Femur (tissue), 1 donor: ENCODE measurements around the gene CPNE9.
A peak's percentile ranks its signal among the peaks of the same experiment; 100 is the strongest.

ENCODE experiments used
- DNase-seq: peaks from one replicate; pipeline ENCODE4 v3.0.0-alpha.2; 2017

CPNE9 gene

DNA sequence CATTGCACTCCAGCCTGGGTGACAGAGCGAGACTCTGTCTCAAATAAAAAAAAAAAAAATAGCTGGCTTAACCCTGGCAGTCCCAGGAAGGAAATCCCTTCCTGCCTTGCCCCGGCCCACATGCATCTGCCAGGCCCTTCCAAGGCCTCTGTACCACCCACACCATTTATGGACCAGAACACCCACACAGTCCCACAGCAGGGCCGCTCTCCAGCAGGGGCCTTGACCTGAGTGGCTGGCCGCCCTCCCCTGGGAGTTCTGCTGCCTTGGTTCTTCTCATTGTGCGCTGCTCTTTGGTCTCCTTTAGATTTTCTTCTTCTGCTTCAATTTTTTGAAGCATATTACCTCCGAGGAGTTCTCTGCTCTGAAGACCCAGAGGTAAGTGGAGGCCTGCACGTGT, 16.1 kb upstream of the CPNE9 start:
- DNase-seq = no peak

GRCh38 chr3:9688961-9689360, 14.7 kb upstream of the CPNE9 start:
- DNase-seq = no peak

- DNase-seq = no peak
Measured at GRCh38 chr3:9689757-9690156, 13.9 kb upstream of the CPNE9 start.

DNA sequence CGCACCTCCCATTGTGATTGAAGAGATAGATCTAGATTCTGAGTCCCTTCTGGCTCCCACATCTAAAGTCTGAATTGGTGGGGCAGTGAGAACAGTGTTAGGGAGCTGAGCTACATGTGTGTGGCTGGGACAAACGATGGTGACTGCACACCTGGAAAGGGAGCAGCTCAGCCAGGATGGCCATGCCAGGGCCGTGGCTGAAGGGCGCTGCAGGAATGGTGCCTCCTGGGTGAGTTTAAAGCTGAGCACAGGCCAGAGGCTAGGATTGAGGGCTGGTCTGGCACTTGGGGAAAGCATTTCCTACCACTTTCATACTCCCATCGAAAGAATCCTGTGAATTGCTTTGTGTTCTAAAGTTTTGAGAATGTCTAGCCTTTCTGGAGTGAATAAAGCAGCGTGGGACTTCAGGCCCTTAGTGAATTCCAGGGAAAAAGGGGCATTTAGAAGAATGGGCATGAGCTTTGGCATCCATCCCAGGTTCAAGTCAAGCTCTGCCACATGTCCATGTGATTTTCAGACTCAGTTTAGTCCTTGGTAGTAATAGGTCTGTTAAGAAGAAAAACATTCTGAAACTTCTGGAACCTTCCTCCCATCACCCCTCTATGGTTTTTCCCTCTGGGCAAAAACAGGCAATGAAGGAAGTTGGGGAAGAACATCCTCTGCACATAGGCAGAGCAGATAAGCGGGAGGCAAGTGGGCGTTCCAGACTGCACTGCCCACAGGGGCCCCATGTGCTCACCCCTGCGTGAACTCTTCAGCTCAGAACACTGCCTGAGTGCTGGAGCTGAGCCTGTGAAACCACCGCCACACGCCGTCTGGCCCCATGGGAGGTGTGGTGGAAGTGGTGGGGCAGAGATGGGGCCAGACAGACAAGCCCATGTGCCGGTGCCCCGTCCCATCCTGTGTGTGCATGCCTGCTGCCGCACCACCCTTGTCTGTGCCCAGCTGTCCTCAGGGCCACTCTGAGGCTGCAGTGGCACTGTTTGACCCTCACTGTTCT, 12.9 kb upstream of the CPNE9 start:
- peak; percentile 39 for DNase-seq

DNA sequence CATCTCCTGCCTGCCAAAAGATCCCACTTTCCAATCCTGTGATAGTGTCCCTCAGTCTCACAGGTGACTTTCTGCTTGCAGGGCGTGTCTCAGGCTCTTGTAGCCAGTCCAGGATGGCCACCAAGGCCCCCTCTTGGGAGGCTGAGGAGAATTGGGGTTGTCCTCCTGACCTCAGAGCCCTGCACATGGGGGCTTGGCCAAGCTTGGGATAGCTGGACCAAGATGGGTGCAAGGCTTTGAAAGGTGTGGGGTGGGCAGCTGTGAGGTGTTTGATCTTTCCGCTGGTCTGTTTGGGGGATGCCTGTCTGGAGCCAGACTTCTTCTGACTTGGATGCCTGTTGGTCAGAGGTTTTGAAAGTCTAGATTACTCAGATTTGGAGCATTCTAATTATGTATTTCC, 12.0 kb upstream of the CPNE9 start:
- no peak for DNase-seq

GRCh38 chr3:9692416-9692815, 11.2 kb upstream of the CPNE9 start:
- no peak for DNase-seq

DNA sequence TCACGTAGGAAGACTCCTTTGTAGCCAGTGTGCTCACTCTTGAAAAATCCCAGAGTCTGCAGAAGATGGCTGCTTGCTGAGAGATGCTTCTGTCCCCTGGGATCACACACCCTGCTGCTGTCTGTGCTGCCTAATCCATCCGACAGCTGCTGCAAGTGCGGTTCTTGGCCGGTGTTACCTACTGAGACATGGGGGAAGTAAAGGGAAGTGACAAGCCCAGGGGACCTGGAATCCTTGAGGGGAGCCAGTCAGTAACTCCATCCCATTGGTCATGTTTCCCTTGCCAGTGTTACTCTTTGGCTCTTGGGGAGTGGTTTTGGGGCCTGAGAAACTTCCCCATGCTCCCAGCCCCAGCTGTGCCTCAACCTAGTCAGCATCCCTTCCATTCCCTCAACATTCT, 8.3 kb upstream of the CPNE9 start:
- no peak for DNase-seq

DNA sequence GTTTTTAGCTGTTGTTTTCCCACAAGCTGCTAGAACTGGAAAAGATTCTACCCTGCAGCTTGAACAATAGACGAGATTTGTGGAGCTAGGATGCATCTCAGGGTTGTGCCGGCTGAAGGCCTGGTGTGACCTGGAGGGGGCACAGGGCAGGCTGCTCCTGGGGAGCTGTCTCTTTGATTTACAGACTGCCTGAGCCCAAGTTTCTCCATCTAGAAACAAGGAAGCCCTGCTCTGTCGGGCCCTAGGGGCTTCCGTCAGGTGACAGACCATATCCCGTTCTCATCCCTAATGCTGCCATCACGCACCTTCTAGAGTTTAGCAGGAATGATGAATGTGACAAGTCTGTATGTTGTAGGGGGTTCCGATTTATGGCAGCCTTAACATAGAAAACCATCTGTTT, 7.9 kb upstream of the CPNE9 start:
- no peak for DNase-seq

- no peak for DNase-seq
Measured at GRCh38 chr3:9696480-9697220, 7.0 kb upstream of the CPNE9 start.

GRCh38 chr3:9697892-9698291, 5.7 kb upstream of the CPNE9 start:
- DNase-seq = no peak

DNA sequence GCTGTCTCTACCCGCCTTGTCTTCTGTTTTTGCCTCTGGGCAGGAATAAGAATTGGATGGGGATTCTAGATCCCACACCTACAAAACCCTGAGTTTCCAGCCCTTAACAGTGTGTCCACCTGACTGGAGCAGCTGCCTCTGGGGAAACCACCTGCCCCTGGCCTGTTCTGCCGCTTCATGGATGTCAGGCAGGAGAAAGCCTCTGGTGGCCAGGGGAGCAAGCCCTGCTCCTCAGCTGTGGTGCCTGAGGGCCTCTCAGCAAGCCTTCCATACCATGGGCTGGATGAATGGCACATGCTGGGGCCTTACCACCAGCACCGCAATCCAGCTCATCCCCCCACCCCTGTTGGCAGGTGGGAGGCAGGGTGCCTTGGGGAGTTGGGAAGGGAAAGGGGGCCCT, 5.3 kb upstream of the CPNE9 start:
- DNase-seq = no peak

GRCh38 chr3:9700536-9700935, 3.1 kb upstream of the CPNE9 start:
- no peak for DNase-seq

DNA sequence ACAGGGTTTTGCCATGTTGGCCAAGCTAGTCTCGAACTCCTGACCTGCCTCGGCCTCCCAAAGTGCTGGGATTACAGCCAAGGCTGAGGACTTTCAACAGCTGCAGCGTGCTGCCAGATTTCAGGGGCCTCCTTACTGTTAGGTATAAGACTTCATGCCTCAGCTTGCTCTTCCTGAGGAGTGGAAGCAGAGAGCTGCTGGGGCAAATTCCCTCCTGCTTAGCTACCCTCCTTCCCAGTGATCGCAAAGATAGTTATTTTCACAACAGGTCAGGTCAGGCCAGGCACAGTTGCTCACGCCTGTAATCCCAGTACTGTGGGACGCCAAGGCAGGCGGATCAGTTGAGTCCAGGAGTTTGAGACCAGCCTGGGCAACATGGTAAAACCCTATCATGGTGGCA, 2.6 kb upstream of the CPNE9 start:
- no peak for DNase-seq

DNA sequence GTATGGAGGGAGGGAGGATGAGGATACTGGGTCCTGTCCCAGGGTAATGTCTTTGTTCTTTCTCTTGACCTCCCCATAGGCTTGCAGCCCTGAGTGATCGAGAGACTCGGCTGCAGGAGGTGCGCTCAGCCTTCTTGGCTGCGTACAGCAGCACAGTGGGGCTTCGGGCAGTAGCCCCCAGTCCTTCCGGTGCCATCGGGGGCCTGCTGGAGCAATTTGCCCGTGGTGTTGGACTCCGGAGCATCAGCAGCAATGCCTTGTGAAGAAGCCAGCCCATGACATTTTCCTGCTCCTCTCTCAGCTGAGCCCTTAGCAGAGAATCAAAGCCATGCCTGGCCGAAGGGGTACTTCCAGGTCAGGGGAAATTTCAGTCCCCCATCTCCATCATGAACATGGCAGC, 1.9 kb upstream of the CPNE9 start:
- no peak for DNase-seq

- no peak for DNase-seq
Measured at GRCh38 chr3:9703240-9703639, 393 bp upstream of the CPNE9 start.

DNA sequence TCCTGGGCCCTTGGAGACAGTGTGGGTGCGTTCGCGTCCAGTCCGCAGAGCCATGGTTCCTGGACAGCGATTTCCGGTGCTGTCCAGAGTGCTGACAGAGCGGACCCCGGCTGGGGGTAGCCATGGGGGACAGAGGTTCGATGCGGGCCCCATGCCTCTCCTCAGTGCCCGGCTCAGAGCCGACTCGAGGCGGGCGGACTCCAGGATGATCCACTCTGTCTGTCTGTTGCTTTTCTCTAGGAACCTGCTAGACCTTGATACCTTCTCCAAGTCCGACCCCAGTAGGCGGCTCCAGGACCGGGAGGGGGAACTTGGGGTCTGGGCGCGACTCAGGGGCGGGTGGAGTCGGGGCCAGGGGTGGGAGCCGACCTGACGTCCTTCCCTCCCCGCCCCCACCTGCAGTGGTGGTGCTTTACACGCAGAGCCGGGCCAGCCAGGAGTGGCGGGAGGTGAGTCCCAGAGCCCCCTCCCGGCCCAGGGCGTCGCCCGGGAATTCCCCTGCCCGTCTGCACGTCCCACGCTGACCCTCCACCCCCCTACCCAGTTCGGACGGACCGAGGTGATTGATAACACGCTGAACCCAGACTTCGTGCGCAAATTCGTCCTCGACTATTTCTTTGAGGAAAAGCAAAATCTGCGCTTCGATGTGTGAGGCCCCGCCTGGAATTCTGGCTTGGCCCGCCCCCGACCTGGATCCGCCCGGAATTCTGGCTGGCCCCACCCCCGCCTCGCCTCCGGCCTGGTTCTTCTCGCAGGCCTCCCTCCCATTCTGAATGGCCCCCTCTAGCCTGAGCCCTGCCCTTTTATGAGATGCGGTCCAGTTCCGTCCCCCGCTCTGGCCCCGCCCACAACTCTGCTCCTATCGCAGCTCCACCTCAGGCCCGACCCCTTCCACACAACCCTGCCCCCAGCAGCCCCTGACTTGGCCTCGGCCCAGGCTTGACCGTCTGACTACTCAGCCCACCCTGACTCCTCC, 1.0 kb downstream of the CPNE9 start:
- DNase-seq = peak; percentile 50

DNA sequence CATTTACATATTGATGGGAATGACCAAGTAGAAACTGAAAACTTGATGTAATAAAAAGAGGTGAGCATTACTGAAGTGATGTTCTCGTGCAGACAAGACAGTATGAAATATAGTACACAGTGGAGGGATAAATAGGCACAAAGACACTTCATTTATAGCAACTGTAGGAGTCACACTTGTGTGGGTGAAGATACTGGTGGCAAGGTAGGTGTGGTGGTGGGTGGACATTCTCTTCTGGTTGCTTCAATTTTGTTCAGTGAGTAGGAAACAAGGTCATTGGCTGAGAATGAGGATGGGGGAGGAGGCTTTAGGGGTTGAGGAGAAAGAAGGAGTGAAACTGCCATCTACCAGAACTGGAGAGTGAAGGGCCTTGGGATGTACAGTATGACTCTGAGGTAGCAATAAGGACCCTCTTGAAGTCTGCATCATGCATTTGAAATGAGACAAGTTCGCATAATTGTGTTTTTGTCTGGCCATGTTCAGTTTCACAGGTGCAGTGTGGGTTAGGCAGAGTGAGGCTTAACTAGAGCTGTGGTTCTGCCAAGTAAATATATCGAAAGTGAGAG, 6.6 kb downstream of the CPNE9 start:
- DNase-seq = no peak

DNA sequence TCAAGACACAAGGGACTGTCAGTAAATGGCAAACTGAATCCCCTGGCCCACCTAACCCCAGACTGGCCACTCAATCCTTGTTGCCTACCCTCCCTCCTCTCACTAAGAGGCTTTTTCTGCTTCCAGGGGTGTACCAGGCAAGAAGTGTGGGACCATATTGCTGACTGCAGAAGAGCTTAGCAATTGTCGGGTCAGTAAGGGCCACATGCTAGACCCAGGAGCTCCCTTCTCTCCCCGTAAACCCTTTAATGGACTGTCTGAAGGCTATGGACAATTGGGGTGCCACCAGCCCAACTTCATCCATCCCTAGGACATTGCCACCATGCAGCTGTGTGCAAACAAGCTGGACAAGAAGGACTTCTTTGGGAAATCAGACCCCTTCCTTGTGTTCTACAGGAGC, 8.8 kb downstream of the CPNE9 start:
- DNase-seq = no peak

DNA sequence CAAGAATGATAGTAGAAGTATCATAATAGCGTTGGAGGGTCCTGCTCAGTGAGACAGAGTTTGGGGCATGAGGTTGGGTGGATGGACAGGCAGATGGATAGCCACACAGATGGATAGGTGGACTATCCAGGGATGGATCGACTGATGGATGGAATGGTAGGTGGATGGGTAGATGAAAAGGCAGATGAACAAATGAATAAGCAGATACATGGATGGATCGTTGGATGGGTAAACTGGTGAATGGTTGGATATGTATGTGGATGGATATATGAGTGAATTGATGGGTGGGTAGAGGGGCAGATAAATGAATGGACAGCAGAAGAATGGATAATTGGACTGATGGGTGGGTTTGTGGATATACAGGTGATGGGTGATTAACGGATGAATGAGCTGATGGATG, 9.5 kb downstream of the CPNE9 start:
- DNase-seq = no peak

GRCh38 chr3:9715136-9715535, 11.5 kb downstream of the CPNE9 start:
- DNase-seq = no peak

DNA sequence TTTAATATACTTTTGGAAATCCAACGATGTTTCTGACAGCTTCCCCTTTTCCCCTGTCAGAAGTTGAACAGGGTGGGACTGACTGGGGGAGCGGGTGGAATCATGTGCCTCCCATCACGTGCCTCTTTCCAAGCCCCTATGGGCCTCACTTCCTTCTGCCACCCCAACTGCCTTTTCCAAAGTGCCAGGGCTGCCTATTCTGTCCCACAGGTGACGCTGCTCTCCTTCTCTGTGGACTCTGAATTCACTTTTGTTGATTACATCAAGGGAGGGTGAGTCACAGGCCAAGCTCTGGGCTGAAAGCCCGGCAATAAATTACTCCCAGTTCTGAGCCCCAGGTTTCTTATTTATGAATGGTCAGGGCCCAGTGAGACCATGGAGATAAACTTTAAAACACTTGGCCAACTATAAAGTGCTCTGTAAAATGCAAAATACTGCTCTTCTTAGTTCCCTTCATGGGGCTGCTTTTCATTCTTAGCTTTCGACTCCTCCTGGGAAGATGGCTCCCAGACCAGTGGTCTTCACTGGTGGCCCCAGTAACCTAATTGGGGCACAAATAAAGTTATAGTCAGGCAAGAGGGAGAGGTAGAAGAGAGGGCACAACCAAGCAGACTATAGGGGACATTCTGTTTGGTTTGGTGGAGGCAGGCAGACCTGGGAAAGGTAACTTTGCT, 12.3 kb downstream of the CPNE9 start:
- DNase-seq = peak; percentile 65
